NCI-H2107 treated with DMSO at 0.1 percent for 48 hours (cell line): Measurements from ENCODE around the gene DHX35.
"Not testable (repeated sequence)": the region's sequence is repeated elsewhere in the genome, so short reads cannot be mapped to it uniquely, and the experiment has no call there.

ENCODE experiments used
- DNase-seq: peaks from one replicate; lab custom pipeline; 2025; ENCODE audit not compliant: unreplicated experiment; lab: John Stamatoyannopoulos, UW

Gene DHX35

DNA sequence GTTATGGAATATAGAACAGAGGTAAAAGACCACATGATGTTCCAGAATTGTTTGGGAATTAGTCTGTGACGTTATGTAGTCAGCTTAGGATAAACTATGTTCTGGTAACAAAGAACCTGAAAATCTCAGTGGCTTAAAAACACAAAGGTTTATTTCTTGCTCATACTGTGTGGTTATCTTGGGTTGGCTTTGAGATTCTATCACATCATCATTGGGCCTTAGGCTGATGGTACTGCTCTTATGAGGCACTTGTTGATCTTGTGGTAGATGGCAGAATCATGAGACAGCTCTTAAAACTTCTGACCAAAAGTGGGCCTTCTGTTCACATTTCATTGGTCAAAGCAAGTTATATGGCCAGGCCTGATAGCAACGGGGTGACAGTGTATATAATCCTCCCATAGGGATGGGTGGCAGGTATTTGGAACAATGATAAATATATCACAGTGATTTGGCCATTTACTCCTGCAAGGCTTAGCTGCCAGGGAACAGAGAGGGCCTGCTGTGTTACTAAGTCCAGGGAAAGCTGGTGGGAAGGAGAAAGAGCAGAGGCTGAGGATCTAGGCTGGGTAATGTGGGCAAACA is 13.5 kb downstream of the DHX35 start:
- no peak for DNase-seq

- DNase-seq: no peak
Measured at GRCh38 chr20:38979434-38979833, 17.3 kb downstream of the DHX35 start.

GRCh38 chr20:38979842-38980241 is 17.7 kb downstream of the DHX35 start:
- no peak for DNase-seq

DNA sequence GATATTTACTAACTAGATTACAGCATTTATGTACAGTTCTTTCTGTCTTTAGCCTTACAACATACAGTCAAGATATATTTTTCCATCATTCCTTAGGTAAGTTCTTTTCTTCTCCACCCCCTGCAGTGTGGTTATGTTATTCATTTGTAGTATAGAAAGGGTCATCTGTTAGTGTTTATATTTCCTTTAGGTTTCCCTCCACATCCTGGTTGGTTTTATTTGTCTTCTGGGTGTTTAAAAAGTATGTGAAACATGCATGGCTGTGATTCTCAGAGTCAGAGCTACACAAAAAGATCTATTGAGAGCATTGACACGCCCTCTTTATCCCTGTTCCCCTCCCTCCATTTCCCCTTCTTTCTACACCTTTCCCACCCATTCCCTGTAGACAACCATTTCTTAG is 20.1 kb downstream of the DHX35 start:
- DNase-seq: no peak

- DNase-seq: no peak
Measured at GRCh38 chr20:38985060-38985459, 22.9 kb downstream of the DHX35 start.

DNA sequence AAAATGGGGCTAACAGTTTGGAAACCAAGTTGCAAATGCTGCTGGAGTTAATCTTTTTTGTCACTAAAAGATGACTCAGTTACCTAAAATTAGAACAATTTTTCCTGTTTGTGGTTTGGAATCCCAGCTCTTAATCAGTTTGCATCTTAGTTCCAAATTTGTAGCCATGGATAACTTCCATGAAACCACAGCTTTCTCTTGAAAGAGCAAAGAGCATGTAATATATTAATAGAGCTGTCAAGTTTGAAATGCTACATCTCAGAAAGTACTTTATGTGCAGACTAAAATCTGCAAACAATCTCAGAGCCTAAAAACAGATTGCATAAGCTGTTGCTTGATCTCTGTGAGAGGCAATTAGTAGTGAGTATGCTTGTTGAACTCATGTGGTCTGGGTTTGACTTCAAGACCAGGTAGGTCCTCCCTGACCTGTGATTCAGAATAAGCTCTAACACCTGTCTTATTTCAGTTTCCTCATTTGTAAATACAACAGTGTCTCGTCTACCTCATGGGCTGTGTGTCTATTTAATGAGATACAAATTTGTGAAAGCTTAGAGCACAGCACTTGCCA is 23.5 kb downstream of the DHX35 start:
- no peak for DNase-seq

DNA sequence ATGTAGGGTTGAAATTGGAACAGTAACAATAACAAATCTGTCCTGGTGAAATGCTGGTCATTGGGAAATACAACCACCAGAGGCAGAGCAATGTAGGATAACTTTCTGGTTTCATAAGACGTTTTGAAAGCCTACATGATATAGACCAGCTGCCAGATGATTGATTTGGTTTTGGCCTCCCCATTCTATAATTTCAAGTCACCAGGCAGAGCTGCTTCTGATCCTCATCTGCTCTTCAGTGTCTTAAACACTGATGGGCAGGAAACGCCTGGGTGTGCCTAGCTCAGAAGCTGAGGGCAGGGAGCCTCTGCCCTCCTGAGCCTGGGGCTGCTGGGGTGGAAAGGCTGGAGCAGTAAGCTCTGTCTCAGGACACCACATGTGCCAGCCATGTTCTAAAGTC is 24.5 kb downstream of the DHX35 start:
- no peak for DNase-seq

DNA sequence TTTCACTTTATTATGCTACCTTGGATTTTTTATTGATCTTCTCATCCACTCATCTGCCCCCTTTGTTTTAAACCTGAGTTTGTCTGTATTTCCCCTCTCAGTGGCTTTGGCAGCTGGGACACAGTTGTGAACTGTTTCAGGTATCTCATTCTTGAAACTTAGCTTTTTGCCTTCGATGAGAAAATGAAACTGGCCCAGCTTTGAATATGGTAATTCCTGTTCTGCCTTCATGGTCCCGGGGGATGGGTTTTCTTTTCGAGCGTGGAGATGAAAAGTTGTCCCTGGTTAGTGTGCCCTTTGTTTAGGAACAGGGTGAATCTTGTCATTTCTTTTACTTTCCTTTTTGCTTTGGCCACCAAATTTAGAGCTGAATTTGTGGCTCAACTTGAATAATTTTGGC is 25.6 kb downstream of the DHX35 start:
- no peak for DNase-seq

GRCh38 chr20:38990728-38991127 is 28.6 kb downstream of the DHX35 start:
- DNase-seq: no peak

GRCh38 chr20:38991814-38992704 is 29.9 kb downstream of the DHX35 start:
- no peak for DNase-seq

DNA sequence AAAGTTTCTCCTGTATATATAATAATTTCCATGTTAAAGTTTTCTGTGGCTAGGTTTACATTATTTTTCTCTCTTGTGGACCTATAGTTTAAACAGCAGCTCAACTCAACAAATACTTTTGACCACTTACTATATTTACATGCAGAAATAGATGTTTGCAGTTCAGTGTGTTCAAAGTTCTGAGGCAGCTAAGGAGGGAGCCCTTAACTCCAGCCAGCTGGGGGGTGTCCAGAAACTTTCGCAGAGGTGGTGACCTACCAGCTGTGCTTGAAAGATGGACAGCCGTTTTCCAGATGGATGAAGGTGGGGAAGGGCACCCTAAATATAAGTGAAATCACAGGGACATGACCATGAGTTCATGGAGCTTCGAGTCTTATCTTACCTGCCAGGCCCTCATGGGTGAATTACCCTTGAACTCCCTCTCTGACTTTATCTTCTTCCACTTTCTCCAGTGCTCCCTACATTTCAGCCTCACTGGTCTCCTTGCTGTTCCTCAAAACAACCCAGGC is 33.4 kb downstream of the DHX35 start:
- DNase-seq: no peak

DNA sequence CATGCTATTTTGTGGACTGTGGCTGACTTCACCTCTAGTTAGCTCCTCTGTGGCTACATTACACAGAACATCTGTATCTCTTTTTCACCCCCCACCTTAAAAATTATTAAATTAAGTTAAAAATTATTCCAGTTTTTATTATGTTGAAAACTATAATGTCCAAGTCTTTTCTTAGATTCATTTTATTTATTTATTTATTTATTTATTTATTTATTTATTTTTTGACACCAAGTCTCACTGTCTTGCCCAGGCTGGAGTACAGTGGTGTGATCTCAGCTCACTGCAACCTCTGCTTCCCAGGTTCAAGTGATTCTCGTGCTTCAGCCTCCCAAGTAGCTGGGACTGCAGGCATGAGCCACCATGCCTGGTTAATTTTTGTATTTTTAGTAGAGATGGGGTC is 34.7 kb downstream of the DHX35 start:
- DNase-seq: not testable (repeated sequence)

GRCh38 chr20:38997622-38998021 is 35.5 kb downstream of the DHX35 start:
- DNase-seq: no peak

- DNase-seq: no peak
Measured at GRCh38 chr20:38999217-38999616, 37.1 kb downstream of the DHX35 start.

GRCh38 chr20:38999965-39000910 is 38.1 kb downstream of the DHX35 start:
- DNase-seq: no peak

- peak; percentile 36 for DNase-seq
Measured at GRCh38 chr20:39004508-39004907, 42.4 kb downstream of the DHX35 start.

DNA sequence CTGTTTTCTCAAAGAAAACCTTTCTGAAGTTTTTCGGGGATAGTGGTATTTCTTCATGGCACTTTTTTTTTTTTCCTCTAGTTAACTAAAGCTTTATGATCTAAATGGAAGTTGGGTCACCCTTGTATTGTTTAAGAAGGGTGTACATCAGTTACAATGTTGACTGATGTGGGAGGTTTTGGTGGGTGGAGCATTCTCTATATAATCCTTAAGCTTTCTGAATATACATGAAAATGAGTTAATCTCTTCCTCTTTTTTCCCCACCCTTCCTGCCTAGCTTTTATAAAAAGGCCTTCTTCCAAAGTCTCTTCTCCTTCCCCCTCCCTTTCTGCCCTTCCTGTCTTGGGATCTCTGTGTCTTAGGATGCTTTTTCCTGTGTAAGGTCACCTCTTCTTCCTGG is 47.2 kb downstream of the DHX35 start:
- DNase-seq: no peak

- peak; percentile 50 for DNase-seq
Measured at GRCh38 chr20:39010496-39010895, 48.4 kb downstream of the DHX35 start.

GRCh38 chr20:39013662-39014109 is 51.5 kb downstream of the DHX35 start:
- no peak for DNase-seq

DNA sequence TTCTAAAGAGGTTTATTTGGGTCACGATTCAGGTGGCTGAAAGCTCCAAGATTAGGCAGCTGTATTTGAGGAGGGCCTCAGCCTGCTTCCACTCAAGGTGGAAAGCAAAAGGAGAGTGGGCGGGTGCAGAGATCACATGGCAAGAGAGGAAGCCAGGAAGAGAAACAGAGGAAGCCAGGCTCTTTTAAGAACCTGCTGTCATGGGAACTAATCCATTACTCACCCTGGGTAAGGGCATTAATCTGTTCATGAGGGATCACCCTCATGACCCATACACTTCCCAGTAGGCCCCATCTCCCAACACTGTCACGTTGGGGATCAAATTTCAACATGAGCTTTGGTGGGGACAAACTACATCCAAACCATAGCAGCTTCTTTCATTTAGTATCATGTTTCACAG is 53.9 kb downstream of the DHX35 start:
- DNase-seq: no peak

DNA sequence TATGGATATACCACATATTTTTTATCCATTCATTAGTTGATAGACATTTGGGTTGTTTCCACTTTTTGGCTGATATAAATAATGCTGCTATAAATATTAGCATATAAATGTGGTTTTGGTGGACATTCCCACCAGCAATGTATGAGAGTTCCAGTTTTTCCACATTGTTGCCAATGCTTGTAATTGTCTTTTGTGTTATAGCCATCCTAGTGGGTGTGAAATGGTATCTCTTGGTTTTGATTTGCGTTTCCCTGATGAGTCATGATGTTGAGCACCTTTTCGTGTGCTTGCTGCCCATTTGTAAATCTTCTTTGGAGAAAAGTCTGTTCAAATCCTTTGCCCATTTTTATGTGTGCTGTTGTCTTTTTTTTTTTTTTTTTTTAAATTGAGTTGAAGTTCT is 54.4 kb downstream of the DHX35 start:
- no peak for DNase-seq
